Nucleus accumbens (tissue), 56 donors: Measurements from ENCODE around the gene PGM1.

Experiments used
- DNase-seq, 56 donors: peaks; one replicate each; lab custom pipeline; 2025; lab: John Stamatoyannopoulos, UW

PGM1 gene

DNA sequence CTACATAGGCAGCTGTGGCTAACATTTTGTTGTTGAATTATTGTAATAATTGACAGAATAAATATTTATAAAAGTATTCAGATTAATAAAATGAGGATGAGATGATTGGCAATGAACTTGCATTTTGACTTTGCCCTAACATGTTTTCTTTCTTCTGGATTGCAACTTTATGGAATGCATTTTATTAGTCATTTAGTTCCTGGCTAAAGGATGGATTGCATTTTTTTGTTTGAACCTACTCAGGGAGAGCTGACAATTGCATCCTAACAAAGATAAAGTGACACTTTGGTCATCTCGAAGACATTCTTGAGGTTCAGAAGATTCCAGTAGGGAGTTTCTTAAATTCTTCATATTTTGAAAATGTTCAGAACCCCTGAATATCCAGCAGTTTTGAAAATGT, 37.5 kb downstream of the PGM1 start:
- DNase-seq, result no peak

DNA sequence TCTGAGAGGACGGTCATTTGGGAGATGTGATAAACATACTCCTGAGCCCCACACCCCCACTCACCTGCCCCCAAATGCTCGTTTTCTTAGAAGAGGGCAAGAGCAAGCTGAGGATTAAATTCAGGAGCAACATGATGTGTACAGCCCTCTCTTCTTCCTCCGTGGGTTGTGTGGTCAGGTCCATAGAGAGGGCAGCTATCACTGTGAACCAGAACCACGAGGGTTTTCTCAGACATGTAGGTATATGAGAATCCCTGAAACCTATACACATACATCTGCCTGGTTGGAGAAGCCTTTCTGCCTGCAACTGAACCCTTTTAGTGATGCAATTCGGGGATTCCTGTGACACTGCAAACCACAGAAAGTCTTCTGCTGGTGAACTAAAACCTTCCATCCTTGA, 38.9 kb downstream of the PGM1 start:
- no peak for DNase-seq

DNA sequence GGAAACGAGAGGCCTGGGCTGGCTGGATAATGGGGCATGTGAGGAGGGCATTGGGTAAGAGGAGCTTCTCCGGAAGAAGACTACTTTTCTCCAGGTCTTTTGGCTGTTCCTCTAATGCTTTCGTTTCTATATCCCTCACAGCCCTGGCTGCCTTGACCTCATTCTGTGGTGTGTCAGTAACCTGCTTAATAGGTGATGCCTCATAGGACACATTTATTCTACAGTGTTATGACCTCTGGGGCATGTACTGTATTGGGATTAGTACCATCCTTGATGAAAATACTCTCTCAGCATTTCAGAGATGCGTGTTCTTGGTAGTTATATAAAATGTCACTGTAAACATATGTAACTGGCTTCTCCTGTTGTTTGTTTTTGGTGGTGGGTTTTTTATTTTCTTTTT, 40.1 kb downstream of the PGM1 start:
- no peak for DNase-seq

DNA sequence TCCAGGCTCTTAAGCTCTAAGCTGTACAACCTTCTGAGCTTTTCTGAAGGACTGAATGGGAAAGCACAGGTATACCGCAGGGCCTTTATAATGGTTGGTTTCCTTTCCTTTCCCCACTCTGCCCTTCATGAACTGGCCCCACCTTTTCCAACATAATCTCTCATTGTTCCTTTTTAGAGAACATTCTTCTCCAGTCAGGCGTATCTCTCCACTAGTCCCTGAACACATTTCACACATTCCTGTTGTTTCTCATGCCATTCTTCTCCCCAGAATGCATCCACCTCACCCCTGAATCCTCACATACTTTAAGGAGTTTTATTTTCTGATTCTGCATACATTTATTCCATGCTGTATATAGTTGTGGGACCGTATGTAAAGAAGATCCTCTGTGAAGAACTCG, 41.3 kb downstream of the PGM1 start:
- no peak for DNase-seq

DNA sequence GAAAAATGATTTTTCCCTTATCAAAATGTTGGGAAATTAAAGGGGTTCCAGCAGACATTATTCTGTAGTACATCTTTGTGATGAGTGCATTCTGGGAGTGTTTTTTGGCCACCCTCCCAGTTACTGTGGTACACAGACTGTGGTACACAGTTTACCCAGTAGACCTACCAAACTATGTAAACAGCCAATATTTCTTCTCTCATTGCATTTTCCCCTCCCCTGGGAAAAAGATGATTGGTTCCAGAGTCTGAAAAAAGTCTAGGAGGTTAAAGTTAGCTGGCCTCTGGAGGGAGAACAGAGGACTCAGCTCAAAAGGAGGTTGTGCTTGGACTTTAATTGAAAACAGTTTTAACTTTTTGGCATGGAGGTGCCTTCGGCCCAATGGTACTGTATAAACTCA, 42.5 kb downstream of the PGM1 start:
- DNase-seq, result no peak

DNA sequence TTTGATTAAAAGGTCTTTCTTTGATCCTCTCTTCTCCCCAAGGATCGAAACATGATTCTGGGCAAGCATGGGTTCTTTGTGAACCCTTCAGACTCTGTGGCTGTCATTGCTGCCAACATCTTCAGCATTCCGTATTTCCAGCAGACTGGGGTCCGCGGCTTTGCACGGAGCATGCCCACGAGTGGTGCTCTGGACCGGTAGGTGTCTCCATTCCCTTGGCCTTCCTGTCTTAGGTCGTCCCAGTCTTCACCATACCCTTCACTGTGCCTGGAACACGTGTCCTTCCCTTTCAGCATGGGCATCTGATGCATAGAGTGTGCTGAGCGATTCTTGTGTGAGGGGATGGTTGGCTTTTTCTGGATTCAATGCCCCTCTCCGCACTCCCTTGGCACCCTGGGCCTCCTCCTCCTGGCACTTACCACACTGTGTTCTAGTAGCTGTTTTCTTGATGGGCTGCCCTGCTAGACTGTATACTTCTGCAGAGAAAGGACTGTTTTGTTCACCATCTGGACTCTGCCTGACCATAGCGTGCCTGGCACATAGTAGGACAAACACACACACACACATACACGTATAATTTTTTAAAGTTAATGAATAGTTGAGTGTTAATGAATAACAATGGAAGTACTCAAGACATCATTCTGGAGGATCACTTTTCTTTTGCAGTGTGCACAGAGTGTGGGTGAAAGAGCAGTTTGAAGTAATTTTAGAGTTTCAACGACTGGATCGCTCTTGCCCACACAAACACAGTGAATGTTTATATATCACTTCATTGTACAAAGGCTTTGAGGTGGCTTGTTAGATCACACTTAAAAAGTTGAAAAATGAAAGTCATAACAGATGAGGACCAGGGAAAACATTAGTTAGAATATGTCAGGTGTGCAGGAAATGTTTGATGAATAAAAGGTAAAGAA, 43.2 kb downstream of the PGM1 start:
- no peak for DNase-seq

DNA sequence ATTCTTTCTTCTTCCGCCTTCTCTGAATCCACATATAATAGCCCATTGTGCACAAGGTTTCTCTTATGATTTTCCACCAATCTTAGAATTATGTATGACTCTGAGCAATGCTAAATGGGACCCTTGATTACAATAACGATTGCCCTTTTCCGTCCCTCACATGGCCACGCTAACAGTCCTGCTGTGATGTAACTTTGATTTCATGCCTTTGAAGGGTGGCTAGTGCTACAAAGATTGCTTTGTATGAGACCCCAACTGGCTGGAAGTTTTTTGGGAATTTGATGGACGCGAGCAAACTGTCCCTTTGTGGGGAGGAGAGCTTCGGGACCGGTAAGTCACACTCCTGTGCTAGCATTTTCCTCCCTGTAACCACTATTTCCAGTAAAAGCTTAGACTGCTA, 45.3 kb downstream of the PGM1 start:
- DNase-seq, result no peak

DNA sequence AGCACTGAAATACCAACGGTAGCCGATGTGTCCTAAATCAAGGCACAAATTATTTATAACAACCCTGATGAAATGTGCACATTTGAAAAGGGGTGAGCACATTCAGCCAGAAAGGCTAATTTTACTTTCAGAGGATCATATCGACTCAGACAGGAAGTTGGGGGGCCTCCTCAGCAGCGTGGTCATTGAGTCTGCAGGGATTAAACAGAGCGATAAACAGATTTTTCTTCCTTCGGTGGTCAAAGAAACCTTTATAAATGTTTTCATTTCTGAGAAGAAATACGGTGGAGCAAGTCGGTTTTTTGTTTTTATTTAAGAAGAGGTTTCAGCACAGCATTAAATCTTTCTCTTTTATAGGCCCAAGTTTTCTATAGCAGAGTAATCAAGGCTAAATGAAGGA, 45.7 kb downstream of the PGM1 start:
- DNase-seq, result no peak

DNA sequence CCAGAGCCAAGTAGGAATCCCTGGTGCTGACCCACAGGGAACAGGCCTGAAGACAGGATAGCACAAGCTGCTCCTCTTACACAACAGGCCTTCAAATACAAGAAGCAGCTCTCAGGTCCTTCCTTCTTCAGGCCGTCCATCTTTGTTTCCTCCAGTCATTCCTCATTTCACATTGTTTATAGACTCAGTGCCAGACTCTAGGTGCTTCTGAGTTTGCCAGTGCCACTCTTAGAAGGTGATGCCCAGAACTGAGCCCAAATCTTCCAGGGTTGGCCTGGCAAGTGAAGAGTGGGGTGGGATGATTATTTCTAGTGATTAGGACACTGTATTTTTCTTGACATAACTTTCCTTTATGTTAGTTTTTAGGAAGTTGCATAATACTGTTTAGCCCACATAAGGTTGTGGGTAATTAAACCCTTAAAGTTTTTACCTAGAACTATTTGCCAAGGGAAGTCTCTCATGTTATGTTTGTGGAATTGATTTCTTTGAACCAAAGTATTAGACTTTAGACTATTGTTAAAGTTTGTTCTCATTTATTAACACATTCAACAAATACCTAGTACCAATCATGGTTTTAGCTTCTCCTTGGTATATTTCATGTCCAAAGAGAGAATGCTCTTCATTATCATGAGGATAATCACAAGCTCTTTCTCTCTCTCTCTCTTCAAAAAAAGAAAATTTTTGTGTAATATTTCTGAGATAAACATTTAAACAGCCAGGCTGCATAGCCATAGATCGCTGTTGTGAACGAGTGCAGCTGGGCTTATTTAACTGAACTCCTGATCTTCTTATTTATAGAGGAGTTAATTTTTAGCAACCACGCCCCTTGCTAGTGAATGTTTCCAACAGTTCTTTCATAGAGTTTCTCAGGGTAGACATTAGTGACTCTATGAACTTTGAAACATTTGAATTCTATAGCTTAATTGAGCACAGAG, 47.7 kb downstream of the PGM1 start:
- no peak for DNase-seq

DNA sequence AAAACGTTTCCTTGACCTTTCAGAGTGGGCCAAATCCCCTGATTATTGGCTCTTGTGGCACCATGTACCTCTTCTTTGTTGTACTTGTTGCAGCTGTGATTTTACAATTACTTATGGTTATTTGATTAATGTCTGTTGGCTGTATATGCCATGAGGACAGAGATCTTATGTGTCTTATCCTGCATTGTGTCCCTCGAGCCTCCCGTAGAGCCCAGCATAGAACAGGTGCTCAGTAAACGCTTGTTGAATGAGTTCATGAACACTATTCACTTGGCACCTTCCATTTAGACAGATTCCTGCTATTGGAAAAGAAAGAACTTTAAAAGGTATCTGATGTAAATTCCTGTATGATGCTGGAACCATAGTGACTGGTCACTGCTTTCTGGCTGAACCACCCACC, 48.4 kb downstream of the PGM1 start:
- no peak for DNase-seq

DNA sequence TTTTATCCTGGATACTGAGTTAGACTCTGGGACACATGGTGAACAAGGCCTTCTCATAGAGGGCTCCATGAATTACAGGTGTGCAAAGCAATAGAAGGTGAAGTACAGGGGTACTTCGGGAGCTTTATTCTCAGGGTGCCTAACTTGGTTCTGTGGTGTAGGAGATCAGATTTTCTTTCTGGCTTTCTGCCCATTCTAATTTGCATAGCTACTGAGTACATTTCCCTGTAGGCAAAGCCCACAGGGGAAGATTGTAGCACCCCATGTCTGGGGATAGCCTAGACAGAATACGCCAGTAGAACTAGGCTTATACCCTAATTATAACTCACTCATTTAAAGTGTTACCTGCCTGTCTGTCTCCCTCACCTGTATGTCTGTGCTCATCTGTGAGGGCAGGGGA, 49.7 kb downstream of the PGM1 start:
- no peak for DNase-seq

DNA sequence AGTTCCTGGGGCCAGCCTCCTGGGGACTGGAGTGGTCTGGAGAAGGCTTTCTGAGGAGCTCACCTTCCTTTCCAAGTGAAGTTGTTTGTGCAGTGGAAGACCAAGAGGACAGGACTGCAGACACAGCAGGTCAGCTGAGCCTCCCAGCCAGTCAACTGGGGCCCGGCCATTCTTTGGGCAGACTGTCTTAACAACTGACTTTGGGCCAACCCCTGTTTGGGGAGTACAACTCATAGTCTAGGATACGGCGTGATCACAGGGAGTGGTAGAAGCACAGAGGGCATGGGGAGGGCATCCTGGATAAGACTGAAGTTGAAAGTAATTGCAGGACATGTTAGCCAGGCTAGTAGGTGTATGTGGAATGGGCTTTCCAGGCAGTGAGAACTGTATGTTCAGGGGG, 50.3 kb downstream of the PGM1 start:
- no peak for DNase-seq

DNA sequence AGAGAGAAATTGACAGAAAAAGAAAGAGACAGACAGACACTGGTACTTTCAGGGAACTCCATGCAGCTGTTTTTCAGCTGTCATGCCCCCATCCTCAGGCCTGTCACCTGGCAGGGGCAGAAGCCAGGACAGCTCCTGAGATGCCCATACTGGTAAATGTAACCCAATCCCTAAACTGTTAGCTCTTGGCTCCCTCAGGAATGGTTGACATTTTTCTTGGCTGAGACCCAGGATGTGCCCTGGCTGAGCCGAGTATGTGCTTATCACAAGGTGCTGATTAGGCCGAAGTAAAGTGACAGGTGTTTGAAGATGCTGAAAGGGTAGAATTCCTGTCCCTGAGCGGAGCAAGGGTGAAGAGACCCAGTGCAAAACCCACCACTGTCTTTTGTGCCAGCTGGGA, 50.7 kb downstream of the PGM1 start:
- no peak for DNase-seq

DNA sequence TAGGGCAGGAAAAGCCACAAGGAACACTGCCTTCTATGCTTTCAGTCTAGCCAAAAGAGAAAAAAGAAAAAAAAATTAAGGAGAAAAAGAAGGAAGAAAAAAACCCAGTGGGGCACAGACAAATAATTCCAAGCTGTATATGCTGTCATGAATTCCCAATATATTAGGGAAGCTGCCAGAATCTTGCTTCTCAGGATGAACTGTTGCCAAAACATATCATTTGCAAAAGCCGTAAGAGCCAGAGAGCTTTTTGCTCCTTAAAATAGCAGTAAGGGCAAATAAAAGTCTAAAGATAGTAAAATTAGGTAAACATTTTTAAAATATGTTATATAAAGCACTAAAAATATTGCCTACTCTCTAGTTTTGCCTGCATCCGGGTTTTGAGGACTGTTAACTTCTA, 52.1 kb downstream of the PGM1 start:
- no peak for DNase-seq

DNA sequence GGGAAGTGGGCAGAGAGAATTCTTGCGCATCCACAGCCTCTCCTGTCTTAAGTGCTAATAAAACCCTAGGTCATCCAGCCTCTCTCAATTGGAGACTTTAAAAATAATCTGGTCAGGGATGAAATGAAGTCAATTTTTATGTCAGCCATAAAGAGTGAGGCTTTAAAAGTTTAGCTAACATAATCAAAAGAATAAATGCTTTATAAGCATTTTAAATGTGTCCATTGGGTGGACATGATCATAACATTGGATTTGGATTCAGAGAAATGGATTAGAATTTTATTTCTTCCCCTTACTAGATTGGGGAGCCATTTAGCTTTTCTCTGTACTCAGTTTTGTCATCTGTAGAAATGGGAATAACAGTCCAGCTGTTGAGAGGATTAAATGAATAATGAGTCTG, 55.5 kb downstream of the PGM1 start:
- no peak for DNase-seq

DNA sequence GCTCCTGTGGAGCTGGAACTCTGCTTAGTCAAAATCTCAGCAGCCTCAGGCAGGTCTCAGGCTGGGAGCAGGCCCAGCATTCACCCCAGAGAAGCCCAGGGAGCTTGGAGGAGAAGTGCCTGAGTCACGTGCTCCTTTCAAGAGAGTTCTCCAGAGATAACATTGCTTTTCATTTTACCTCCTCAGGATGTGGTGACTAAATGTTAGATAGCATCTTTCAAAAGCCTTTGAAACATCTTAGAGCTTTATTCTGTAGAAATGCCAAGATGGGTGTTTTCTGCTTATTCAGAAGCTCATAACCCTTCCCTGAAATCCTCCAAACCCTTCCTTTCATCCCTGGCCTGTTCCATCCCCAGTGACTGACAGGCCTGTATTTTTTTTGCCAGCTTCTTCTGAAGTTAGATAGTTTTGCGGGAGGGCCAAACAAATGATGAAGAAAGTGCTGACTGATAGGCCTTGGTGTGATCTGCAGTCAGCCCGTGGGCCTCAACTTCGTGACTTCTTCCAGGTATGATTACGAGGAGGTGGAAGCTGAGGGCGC, 58.0 kb downstream of the PGM1 start:
- DNase-seq, result no peak

DNA sequence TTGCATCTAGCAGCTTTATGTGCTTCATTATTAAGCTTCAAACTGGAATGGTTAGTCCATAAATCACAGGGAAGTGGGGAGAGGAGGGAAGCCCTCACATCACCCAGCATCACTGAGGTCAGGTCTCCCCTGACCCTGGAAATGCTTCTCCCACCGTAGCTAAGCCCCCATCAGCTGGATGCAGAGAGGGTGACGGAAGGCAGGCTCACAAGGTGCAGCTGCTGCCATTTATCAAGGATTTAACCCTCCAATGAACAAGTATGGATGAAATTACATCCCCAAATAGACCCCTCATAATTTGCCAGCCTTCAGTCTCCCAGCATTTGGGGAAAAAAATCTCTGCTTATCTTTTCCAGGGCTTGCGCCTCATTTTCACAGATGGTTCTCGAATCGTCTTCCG, 60.8 kb downstream of the PGM1 start:
- DNase-seq, result no peak

DNA sequence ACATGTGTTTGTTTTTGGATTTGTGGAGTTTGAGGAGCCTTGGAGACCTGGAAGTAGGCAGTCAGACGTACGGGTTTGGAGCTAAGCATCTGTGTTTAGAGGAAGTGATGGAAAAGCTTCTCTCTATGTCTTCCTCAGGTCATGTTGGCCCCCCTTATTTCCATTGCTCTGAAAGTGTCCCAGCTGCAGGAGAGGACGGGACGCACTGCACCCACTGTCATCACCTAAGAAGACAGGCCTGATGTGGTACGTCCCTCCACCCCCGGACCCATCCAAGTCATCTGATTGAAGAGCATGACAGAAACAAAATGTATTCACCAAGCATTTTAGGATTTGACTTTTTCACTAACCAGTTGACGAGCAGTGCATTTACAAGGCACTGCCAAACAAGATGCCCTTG, 66.2 kb downstream of the PGM1 start:
- no peak for DNase-seq

DNA sequence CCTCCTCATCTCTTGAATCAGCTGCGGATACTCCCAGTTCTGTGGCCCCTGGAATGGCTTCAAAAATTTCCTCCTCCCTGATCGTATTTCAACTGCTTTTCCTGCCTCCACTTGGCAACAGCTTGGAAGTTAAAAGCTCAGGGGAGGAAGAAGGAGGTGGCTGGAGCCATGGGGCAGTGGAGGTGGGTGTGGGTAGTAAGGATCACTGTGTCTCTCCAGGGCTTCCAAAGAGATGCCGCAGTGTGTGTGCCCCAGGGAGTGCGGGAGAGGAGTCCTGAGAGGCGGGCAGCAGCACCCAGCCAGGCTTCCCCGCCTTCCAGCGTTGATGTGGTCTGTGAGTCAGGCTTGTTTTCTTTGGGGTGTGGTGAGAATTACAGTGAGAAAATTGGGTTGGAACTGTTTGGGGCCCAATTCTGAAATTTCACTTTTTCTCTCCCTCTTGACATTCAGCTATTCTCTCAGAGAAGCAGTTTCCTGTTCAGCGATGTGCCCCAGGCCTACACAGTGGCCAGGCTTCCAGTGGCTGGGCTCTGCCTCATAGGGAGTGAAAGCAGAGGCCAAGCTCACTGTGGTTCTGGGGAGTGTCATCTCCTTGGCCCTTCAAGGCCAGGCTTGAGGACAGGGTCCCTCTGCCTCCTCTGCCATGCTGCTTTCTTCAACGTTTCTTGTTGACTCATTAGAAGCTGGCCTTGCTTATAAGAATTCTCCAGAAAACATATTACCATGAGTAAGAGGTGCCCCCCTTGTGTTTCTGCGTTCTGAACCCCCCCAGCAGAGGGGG, 69.0 kb downstream of the PGM1 start:
- DNase-seq, result no peak

DNA sequence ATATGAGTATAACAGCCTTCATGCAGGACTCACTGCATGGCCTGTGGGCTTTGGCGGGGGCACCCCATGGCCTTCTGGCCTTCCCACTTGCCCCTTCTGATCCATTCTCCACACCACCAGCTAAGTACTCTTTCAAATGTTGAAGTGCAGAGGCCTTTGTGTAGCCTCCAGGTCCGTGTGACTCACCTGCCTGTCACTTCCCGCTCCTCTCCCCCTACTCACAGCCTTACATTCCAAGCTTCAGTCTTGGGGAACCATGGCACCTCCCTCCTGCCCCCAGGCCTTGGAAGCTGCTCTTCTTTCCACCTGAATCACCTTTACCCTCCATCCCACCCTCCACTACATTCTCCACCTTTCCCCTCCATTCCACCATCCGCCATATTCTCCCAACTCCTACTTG, 69.6 kb downstream of the PGM1 start:
- DNase-seq, result no peak

DNA sequence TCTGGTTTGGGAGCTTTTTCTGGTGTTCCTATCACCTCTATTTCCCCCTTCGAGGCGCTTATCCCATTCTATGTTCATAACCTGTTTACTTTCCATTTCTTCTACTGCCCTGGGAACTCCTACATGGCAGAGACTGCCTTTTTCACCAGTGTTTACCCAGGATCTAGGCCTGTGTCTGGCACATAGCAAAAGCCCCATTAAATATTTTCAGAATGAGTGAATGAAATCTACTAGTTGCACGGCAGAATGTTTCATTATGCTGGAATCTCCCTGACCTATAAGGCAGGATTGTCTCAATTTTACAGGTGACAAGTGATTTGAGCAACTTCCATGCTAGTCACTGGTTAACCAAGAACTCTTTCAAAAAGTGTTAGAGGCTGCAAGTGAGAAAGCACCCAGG, 70.1 kb downstream of the PGM1 start:
- DNase-seq, result no peak
